GM12892 (cell line): ENCODE results near the gene ANKRD27. TPM values are rescaled to one million over a fixed set of nuclear protein-coding genes. Genes with fewer than 3 reads are reported as not detected.
"Not testable (repeated sequence)": the region's sequence is repeated elsewhere in the genome, so short reads cannot be mapped to it uniquely, and the experiment has no call there.

Experiments
- DNase-seq: peaks from one replicate; pipeline ENCODE4 v3.0.0; 2011; ENCODE audit not compliant: insufficient read length
- FAIRE-seq: peaks from 2 replicates; lab custom pipeline; 2011; peaks lifted over from hg19 to GRCh38; lab: Jason Lieb, UNC
- POLR2A ChIP-seq: IDR thresholded peaks from 2 replicates; pipeline ENCODE4 v1.6.1; 2011; ENCODE audit warnings: low read depth, low read length, control low read depth
- POLR2AphosphoS5 ChIP-seq: IDR thresholded peaks from 2 replicates; pipeline ENCODE4 v1.6.1; 2011; ENCODE audit warnings: low read depth, low read length, control low read depth
- TAF1 ChIP-seq: IDR thresholded peaks from 2 replicates; pipeline ENCODE4 v1.6.1; 2011; ENCODE audit warnings: low read depth, mild to moderate bottlenecking, control low read depth, low read length, borderline replicate concordance
- polyA plus RNA-seq: library from polyadenylated mRNA; unstranded; fragments of >200 nt; gene quantifications from one replicate; pipeline ENCODE4 v1.2.1, GENCODE V29; 2012; ENCODE audit warnings: missing spikeins, inconsistent platforms; ENCODE audit not compliant: missing spikeins

ANKRD27 gene
- polyA plus RNA-seq, result 22.0 TPM

DNA sequence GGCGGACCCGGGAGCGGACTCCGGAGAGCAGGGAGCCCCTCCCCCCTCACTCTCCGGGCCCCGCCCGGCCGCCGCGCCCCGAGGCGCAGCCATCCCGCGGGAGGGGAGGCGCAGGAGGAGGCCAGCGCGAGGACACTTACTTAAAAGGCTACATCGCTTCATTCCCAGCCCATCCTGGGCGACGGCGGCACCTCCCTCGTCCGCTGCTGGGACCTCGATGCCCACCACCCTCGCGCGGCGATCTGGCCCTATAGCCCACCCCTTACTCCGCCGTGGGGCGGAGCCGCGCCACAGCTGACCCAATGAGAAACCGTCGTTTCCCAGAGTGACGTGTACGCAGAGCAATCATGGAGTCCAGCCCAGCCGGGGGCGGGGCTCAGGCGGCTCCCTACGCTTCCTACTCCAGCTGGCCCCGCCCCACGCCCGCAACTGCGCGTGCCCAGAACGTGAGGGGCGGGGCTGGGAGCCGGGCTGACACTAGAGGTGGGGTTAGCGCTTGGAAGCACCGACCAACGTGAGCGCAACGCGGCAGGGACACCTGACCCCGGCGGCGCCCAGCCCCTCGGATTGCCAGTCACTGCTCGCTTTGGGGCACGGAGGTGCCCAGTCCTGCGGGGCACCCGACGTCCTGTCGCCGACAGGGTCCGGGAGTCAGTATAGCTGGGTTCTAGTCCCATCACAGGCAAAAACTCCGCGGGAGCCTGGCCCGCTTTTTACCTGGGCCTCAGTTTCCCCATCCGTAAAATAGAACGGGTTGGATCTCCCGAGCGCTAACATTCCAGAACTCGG, at the start of gene ANKRD27:
TSS of gene ANKRD27 (minus strand) at position 250 of the 789 bp plus-strand sequence. CDS start 16,165 bp downstream, outside the sequence.
- FAIRE-seq (peak; percentile 94), DNase-seq (peak; percentile 93)
- TF ChIP-seq TAF1 (0 out of 2 replicates have a peak, but pooled peaks have one; percentile 29), POLR2A (peak; percentile 67; the same call in 1 of the 2 replicates), POLR2AphosphoS5 (peak; percentile 24; the same call in 1 of the 2 replicates)

DNA sequence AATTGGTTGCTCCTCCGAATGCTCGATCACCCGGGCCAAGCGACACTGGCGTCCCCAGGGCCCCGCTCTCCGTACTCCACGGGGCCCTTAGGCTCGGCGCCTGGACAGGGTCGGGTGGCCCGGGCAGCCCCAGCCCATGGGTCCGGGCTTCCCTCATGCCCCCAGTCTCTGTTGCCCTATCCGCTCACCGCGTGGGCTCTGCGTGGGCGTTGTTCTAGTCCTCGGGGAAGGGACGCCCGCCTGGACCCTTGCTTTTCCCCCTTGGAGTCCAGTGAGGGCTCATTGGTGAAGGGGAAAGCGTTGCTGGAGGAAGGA, 45.9 kb upstream of the ANKRD27 start:
- DNase-seq (no peak), FAIRE-seq (no peak)
- TF ChIP-seq POLR2AphosphoS5, result no peak
- TF ChIP-seq TAF1, result no peak
- no peak for TF ChIP-seq POLR2A

- DNase-seq, result peak; percentile 27
- no peak for FAIRE-seq
- TF ChIP-seq POLR2A (no peak), POLR2AphosphoS5 (no peak), TAF1 (no peak)
Measured at GRCh38 chr19:32720216-32720935, 45.4 kb upstream of the ANKRD27 start.

- FAIRE-seq (no peak), DNase-seq (no peak)
- no peak for TF ChIP-seq TAF1
- no peak for TF ChIP-seq POLR2AphosphoS5
- TF ChIP-seq POLR2A, result no peak
Measured at GRCh38 chr19:32719611-32720059, 44.7 kb upstream of the ANKRD27 start, which contains the start of gene TDRD12. Gene TDRD12 (plus strand): TSS chr19:32719767. CDS start chr19:32720073, 306 bp downstream.

DNA sequence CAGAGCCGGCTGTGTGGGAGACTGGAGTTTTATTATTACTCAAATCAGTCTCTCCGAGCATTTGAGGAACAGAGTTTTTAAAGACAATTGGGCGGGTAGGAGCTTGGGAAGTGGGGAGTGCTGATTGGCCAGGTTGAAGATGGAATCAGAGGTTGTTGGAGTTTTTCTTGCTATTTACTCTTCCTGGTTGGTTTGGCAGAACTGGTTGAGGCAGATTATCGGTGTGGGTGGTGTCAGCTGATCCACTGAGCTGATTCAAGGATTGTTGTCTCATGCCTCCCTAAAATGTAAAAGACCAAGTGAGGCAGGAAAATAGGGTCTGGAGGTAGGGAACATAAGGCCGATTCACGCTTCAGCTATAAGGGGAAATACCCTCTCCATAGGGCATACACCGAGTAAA, 43.3 kb upstream of the ANKRD27 start:
- FAIRE-seq (no peak), DNase-seq (no peak)
- no peak for TF ChIP-seq POLR2A
- no peak for TF ChIP-seq POLR2AphosphoS5
- TF ChIP-seq TAF1, result no peak

DNA sequence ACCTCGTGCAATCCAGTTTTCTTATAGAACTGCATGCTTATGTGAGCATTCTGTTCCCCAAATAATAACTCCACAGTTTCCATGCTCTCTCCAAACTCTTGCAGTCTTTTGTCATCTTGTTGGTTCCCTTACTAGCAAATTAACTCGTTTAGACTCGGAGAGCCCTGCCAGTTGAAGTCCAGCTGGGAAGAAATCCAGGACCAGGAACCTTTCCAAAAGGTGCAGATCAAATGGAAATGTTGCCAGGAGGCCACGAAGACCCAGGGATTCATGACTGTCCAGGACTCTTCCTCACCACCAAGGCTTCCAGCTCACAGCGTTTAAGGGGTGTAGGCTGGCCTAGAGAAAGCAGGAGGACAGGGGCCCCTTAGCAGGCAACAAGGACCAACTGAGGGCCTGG, 42.5 kb upstream of the ANKRD27 start:
- FAIRE-seq (no peak), DNase-seq (no peak)
- TF ChIP-seq TAF1 (no peak), POLR2AphosphoS5 (no peak), POLR2A (no peak)

- DNase-seq, result not testable (repeated sequence)
Measured at GRCh38 chr19:32716203-32716602, 41.2 kb upstream of the ANKRD27 start.

DNA sequence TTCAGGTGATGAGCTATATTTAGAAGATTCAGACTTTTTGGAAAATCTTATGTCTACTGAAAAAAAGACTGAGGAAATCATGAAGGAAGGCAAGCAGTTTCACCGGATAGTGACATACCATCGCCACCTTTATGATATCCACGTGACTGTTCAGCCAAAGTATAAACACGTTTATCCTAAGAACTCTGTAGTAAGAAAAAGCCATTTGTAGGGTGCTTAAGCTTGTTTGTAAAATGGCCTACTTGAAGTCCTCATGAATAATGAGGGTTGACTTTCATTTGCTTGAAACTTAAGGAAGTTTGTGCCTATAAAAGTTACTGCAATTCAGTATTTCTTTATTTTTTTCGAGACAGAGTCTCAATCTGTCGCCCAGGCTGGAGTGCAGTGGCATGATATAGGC, 36.8 kb upstream of the ANKRD27 start:
- FAIRE-seq (no peak), DNase-seq (no peak)
- TF ChIP-seq POLR2A (no peak), POLR2AphosphoS5 (no peak), TAF1 (no peak)

More at GRCh38 chr19:32716203-32716602, 41.2 kb upstream of the ANKRD27 start:
- not testable (repeated sequence) for FAIRE-seq

DNA sequence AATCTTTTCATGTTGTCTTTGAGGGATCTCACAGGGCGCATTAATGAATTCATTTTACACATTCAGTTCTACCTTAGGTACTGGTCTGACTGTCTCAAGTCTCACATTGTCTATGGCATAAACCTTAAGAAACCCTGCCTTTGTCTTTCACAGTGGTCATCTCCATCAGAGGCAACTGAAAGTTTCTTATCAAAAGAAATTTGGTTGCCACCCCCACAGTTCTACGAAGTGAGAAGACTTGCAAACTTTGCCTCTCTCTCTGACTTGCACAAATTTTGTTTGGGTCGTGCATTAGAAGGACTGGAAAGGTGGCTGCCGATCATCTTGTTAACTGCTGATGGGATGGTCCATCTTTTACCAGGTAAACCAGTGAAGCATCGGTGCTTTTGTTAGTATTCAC, 34.1 kb upstream of the ANKRD27 start:
- TF ChIP-seq TAF1 (no peak), POLR2AphosphoS5 (no peak), POLR2A (no peak)
- FAIRE-seq, result no peak
- DNase-seq, result no peak

GRCh38 chr19:32708457-32708856, 33.5 kb upstream of the ANKRD27 start:
- FAIRE-seq (no peak), DNase-seq (no peak)
- TF ChIP-seq POLR2A, result no peak
- no peak for TF ChIP-seq TAF1
- no peak for TF ChIP-seq POLR2AphosphoS5

- not testable (repeated sequence) for FAIRE-seq, DNase-seq
Measured at GRCh38 chr19:32704006-32704405, 29.0 kb upstream of the ANKRD27 start.

- TF ChIP-seq POLR2A (no peak), POLR2AphosphoS5 (no peak)
- DNase-seq (no peak), FAIRE-seq (no peak)
Measured at GRCh38 chr19:32702010-32702409, 27.0 kb upstream of the ANKRD27 start.

- not testable (repeated sequence) for DNase-seq, FAIRE-seq
Measured at GRCh38 chr19:32700129-32700528, 25.1 kb upstream of the ANKRD27 start.

DNA sequence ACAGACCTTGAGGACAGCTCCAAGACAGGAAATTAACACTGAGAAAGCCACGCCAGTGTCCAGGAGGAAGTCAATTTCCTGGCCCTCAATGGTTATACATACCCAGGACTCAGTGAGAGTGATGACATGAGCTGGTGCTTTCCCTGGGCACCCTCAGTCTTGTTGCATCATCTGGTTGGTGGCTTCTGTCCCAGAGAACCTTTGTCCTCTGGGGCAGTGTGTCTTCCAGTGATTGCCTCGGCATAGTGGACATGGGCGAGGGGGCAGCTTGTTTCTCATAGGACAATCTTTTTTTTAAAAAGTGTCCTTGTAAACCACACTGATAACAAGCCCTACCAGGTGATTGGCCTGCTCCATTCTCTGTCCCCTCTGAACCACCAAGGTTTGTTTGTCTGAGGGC, 21.8 kb upstream of the ANKRD27 start:
- DNase-seq, FAIRE-seq: not testable (repeated sequence)

GRCh38 chr19:32695506-32695905, 20.5 kb upstream of the ANKRD27 start:
- FAIRE-seq, result not testable (repeated sequence)

DNA sequence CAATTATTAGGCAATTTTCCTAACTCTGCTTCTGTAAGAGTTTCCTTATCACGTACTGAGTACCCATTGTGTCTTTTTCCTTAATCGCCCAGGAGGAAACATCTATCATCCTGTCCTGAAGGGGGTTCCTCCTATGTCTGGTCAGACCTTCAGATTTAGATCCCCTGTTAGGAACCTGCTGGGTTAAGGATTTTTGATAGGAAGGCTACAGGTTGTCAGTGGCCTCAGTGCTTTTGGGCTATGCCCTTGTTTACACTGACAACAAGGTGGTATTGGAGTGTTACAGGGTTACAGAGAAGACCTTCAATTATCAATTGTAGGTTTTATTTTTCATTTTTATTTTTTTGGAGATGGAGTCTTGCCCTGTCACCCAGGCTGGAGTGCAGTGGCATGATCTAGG, 19.9 kb upstream of the ANKRD27 start:
- DNase-seq, FAIRE-seq: not testable (repeated sequence)

More at GRCh38 chr19:32695506-32695905, 20.5 kb upstream of the ANKRD27 start:
- not testable (repeated sequence) for DNase-seq
